ENCODE results near the gene MYO5A. TPM values are rescaled to one million over a fixed set of nuclear protein-coding genes. Genes with fewer than 3 reads are reported as not detected.

Gene MYO5A
- total and polyA plus RNA-seq, 10 of the 15 experiments (the other 5 are each of a cell fraction or from before 2014, with no cell fraction given), result 4.2 to 42.9 (median 31.1) TPM

GRCh38 chr15:52496175-52496574 lies 32.5 kb downstream of the MYO5A start (continued):
- TF ChIP-seq RELB (IDR thresholded peaks at IDR 0.05; ENCODE audit: low read depth) (no peak), CHD2 (IDR thresholded peaks at IDR 0.05; ENCODE audit: borderline replicate concordance, low read depth, low read length) (no peak), SPI1 (IDR thresholded peaks at IDR 0.05; ENCODE audit: borderline replicate concordance, insufficient read depth, low read depth, low read length) (peak; percentile 58)

GRCh38 chr15:52495125-52495524 lies 33.6 kb downstream of the MYO5A start:
- no peak for DNase-seq (ENCODE audit: low read depth, low spot score)
- no TSS peak for BruUV-seq (replicated peaks)
- Histone ChIP-seq H3K4me1 (ENCODE audit: control insufficient read depth, insufficient read depth, low read length) (no peaks in the 10 kb centered on the region; the same call in 1 of the 2 replicates), H2AFZ (ENCODE audit: control insufficient read depth, low read depth, low read length) (no peak overlapping the region), H3K4me3 (no peak overlapping the region), H3K9me3 (replicated peaks; ENCODE audit: control insufficient read depth, insufficient read depth, low read length) (no peaks in the 10 kb centered on the region), H3K27me3 (replicated peaks in 1 of 2; ENCODE audit: control insufficient read depth in 2 of 2, insufficient read depth in 2 of 2, low read length in 1 of 2) (no peaks in the 10 kb centered on the region), H3K27ac (ENCODE audit: control insufficient read depth, insufficient read depth) (no peak overlapping the region), H3K79me2 (ENCODE audit: control insufficient read depth, insufficient read depth, low read length) (peaks cover 7% of the 10 kb centered on the region), H3K9ac (ENCODE audit: control insufficient read depth, insufficient read depth, low read length) (no peak overlapping the region), H4K20me1 (ENCODE audit: control insufficient read depth, insufficient read depth) (no peaks in the 10 kb centered on the region), H3K36me3 (ENCODE audit: control insufficient read depth in 2 of 2, insufficient read depth in 2 of 2, low read length in 1 of 2) (no peaks in the 10 kb centered on the region), H3K4me2 (ENCODE audit: control insufficient read depth, insufficient read depth) (no peak overlapping the region)
- in situ Hi-C loops (cut with MboI) (no loop called here), intact Hi-C loops (cut with micrococcal nuclease; ENCODE audit: unreplicated experiment) (no loop called here)
- ChIA-PET RAD21 (ENCODE audit: unreplicated experiment) (no interaction called here), POLR2A (no interaction called here), CTCF (interaction anchor here (1.7 to 2.9 kb wide), 2 partner anchors 29 to 238 kb away, joined by 4 to 18 read pairs; no protein-coding TSS in a partner anchor), SMC1A (ENCODE audit: uncharacterized antibody, unreplicated experiment) (interaction anchor here (0.6 to 4.3 kb wide), 6 partner anchors 9 to 239 kb away, joined by 3 to 17 read pairs (median 4); no protein-coding TSS in a partner anchor)
- no peak for ATAC-seq
- FAIRE-seq, result no peak
- TF ChIP-seq YY1 (IDR thresholded peaks at IDR 0.05; ENCODE audit: low read depth, low read length), result no peak
- TF ChIP-seq NFXL1 (IDR thresholded peaks at IDR 0.05; ENCODE audit: borderline replicate concordance), result no peak
- TF ChIP-seq BCL11A (IDR thresholded peaks at IDR 0.05; ENCODE audit: low read depth, low read length), result no peak
- no peak for TF ChIP-seq SKIL (IDR thresholded peaks at IDR 0.05; ENCODE audit: low read depth, poor library complexity, severe bottlenecking)
- no peak for TF ChIP-seq IKZF2 (IDR thresholded peaks at IDR 0.05)
- no peak for TF ChIP-seq BACH1 (IDR thresholded peaks at IDR 0.05; ENCODE audit: borderline replicate concordance)
- no peak for TF ChIP-seq CBFB (IDR thresholded peaks at IDR 0.05; ENCODE audit: low read depth)
- no peak for TF ChIP-seq EZH2 (IDR thresholded peaks at IDR 0.05; ENCODE audit: borderline replicate concordance, control insufficient read depth, low read depth, low read length)
- TF ChIP-seq RFX5 (IDR thresholded peaks at IDR 0.05; ENCODE audit: low read depth, low read length), result no peak
- TF ChIP-seq CHD4 (IDR thresholded peaks at IDR 0.05), result no peak
